ENCODE measurements around the gene GABPB2. TPM values are rescaled to one million over a fixed set of nuclear protein-coding genes. Genes with fewer than 3 reads are reported as not detected.

Gene GABPB2
- total RNA-seq, 1 donor from 2014 or later = 6.1 TPM

GRCh38 chr1:151165738-151166504 lies 95.4 kb downstream of the GABPB2 start, which contains the start of the genes LYSMD1 and SCNM1:
LYSMD1 (minus strand) TSS chr1:151165902; CDS start chr1:151165258, 644 bp downstream.
SCNM1 (plus strand) TSS chr1:151166144; CDS start chr1:151166153, 9 bp downstream.
- Mint-ChIP-seq H3K27ac (ENCODE audit: unreplicated experiment) (peak within 1 kb of the TSS; percentile 94), H3K36me3 (ENCODE audit: low read depth) (peaks cover 6% of the 10 kb centered on the region), H3K4me1 (peaks cover 28% of the 10 kb centered on the region), H3K4me3 (peak within 1 kb of the TSS; percentile 93), H3K27me3 (ENCODE audit: low read depth) (peaks cover 3% of the 10 kb centered on the region), H3K9me3 (no peaks in the 10 kb centered on the region)
- TF ChIP-seq, protein P1, sequence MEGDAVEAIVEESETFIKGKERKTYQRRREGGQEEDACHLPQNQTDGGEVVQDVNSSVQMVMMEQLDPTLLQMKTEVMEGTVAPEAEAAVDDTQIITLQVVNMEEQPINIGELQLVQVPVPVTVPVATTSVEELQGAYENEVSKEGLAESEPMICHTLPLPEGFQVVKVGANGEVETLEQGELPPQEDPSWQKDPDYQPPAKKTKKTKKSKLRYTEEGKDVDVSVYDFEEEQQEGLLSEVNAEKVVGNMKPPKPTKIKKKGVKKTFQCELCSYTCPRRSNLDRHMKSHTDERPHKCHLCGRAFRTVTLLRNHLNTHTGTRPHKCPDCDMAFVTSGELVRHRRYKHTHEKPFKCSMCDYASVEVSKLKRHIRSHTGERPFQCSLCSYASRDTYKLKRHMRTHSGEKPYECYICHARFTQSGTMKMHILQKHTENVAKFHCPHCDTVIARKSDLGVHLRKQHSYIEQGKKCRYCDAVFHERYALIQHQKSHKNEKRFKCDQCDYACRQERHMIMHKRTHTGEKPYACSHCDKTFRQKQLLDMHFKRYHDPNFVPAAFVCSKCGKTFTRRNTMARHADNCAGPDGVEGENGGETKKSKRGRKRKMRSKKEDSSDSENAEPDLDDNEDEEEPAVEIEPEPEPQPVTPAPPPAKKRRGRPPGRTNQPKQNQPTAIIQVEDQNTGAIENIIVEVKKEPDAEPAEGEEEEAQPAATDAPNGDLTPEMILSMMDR (conservative IDR thresholded peaks at IDR 0.05) = no peak
- DNase-seq (ENCODE audit: low read depth, low spot score) = peak; percentile 92

GRCh38 chr1:151166505-151166956 lies 96.0 kb downstream of the GABPB2 start:
- H3K27me3 Mint-ChIP-seq (ENCODE audit: low read depth) = peaks cover 3% of the 10 kb centered on the region
- peak overlapping the region; percentile 94 for H3K27ac Mint-ChIP-seq (ENCODE audit: unreplicated experiment)
- H3K4me3 Mint-ChIP-seq = peak overlapping the region; percentile 93
- no peak for DNase-seq (ENCODE audit: low read depth, low spot score)
- peaks cover 28% of the 10 kb centered on the region for H3K4me1 Mint-ChIP-seq
- TF ChIP-seq, protein P1 (conservative IDR thresholded peaks at IDR 0.05) = no peak
- H3K36me3 Mint-ChIP-seq (ENCODE audit: low read depth) = peaks cover 6% of the 10 kb centered on the region
- no peaks in the 10 kb centered on the region for H3K9me3 Mint-ChIP-seq

GRCh38 chr1:151167116-151167515 lies 96.6 kb downstream of the GABPB2 start:
- Mint-ChIP-seq H3K4me1 (peaks cover 28% of the 10 kb centered on the region), H3K4me3 (peak overlapping the region; percentile 93), H3K27ac (ENCODE audit: unreplicated experiment) (no peak overlapping the region), H3K27me3 (ENCODE audit: low read depth) (peaks cover 3% of the 10 kb centered on the region), H3K36me3 (ENCODE audit: low read depth) (peaks cover 6% of the 10 kb centered on the region), H3K9me3 (no peaks in the 10 kb centered on the region)
- no peak for DNase-seq (ENCODE audit: low read depth, low spot score)
- TF ChIP-seq, protein P1 (conservative IDR thresholded peaks at IDR 0.05) = no peak

DNA sequence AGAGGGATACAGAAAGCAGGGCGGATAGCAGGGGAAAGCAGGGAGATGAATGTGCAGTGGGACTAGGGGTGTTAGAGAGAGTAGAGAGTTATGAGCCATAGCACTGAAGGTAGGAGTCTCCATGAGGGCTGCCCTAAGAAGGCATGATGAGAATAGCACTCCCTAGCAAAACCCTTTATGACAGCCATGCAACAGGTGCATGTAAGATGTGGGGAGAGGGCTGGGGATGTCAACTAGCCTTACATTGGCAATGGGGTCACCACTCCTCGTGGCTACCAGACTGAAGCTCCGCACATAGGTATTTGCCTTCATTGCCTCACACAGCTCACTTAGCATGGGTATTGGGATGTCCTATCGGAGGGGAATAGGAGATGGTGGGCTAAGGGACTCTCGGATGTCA lies 100.6 kb downstream of the GABPB2 start:
- DNase-seq (ENCODE audit: low read depth, low spot score) = no peak
- Mint-ChIP-seq H3K27ac (ENCODE audit: unreplicated experiment) (no peak overlapping the region), H3K4me1 (peaks cover 9% of the 10 kb centered on the region), H3K36me3 (ENCODE audit: low read depth) (peaks cover 7% of the 10 kb centered on the region), H3K9me3 (no peaks in the 10 kb centered on the region), H3K27me3 (ENCODE audit: low read depth) (no peaks in the 10 kb centered on the region), H3K4me3 (peak overlapping the region; percentile 13)
- TF ChIP-seq, protein P1 (conservative IDR thresholded peaks at IDR 0.05) = no peak

Other genes with a start within 250 kb of the GABPB2 start
- 28.2 and 29.0 TPM in 2 replicates for gene ARNT, start 194.2 kb upstream of the GABPB2 start, total RNA-seq
- not detected in 2 replicates for gene CTXND2, start 183.6 kb upstream of the GABPB2 start, total RNA-seq
- gene SETDB1, start 144.4 kb upstream of the GABPB2 start, total RNA-seq = 77.9 and 81.6 TPM in 2 replicates
- gene CERS2, start 95.9 kb upstream of the GABPB2 start, total RNA-seq = 149 and 156 TPM in 2 replicates
- gene ANXA9, start 88.5 kb upstream of the GABPB2 start, total RNA-seq = not detected in 2 replicates
- gene MINDY1, start 63.9 kb upstream of the GABPB2 start, total RNA-seq = 19.2 and 19.6 TPM in 2 replicates
- gene PRUNE1, start 62.3 kb upstream of the GABPB2 start, total RNA-seq = 16.6 and 22.5 TPM in 2 replicates
- 0.79 and 1.1 TPM in 2 replicates for gene BNIPL, start 34.2 kb upstream of the GABPB2 start, total RNA-seq
- 6.3 and 8.0 TPM in 2 replicates for gene C1orf56, start 23.0 kb upstream of the GABPB2 start, total RNA-seq
- gene CDC42SE1, start 11.1 kb upstream of the GABPB2 start, total RNA-seq = 111 and 115 TPM in 2 replicates
- 63.9 and 66.1 TPM in 2 replicates for gene MLLT11, start 10.4 kb upstream of the GABPB2 start, total RNA-seq
- gene SEMA6C, start 75.9 kb downstream of the GABPB2 start, total RNA-seq = 30.7 and 33.7 TPM in 2 replicates
- not detected in 2 replicates for gene TNFAIP8L2, start 85.9 kb downstream of the GABPB2 start, total RNA-seq
- 11.2 and 11.9 TPM in 2 replicates for gene LYSMD1, start 95.1 kb downstream of the GABPB2 start, total RNA-seq
- 48.7 and 57.1 TPM in 2 replicates for gene SCNM1, start 95.4 kb downstream of the GABPB2 start, total RNA-seq
- 1.6 and 2.7 TPM in 2 replicates for gene TMOD4, start 105.2 kb downstream of the GABPB2 start, total RNA-seq
- gene VPS72, start 119.4 kb downstream of the GABPB2 start, total RNA-seq = 134 and 135 TPM in 2 replicates
- 88.7 and 96.2 TPM in 2 replicates for gene PIP5K1A, start 127.8 kb downstream of the GABPB2 start, total RNA-seq
- 209 and 214 TPM in 2 replicates for gene PSMD4, start 184.0 kb downstream of the GABPB2 start, total RNA-seq
- 34.9 and 39.9 TPM in 2 replicates for gene ZNF687, start 211.5 kb downstream of the GABPB2 start, total RNA-seq

Data from neural crest cell (in vitro differentiated cells).